Measurements from ENCODE around the gene EDAR.

- no peak for TF ChIP-seq POLR2A (IDR thresholded peaks at IDR 0.05)
- no peak for TF ChIP-seq CTCF (IDR thresholded peaks at IDR 0.05)
Measured at GRCh38 chr2:108932736-108933332, 56.2 kb downstream of the EDAR start.

All from upper lobe of left lung (tissue), 4 donors.